GM18907 (cell line): Measurements from ENCODE around the gene SRGAP1.
"Not testable (repeated sequence)": the region's sequence is repeated elsewhere in the genome, so short reads cannot be mapped to it uniquely, and the experiment has no call there.

Experiments
- ATAC-seq: cut with Tn5 transposase; IDR thresholded peaks from one replicate; pipeline ENCODE4 v1.9.1; 2021; ENCODE audit warnings: mild to moderate bottlenecking, moderate library complexity; ENCODE audit not compliant: unreplicated experiment

SRGAP1 gene

GRCh38 chr12:63865448-63865847 lies 20.9 kb downstream of the SRGAP1 start:
- ATAC-seq, result no peak

GRCh38 chr12:63867053-63867452 lies 22.6 kb downstream of the SRGAP1 start:
- ATAC-seq, result no peak

- no peak for ATAC-seq
Measured at GRCh38 chr12:63869656-63870055, 25.2 kb downstream of the SRGAP1 start.

GRCh38 chr12:63870838-63871237 lies 26.3 kb downstream of the SRGAP1 start:
- no peak for ATAC-seq

- no peak for ATAC-seq
Measured at GRCh38 chr12:63874897-63875480, 30.5 kb downstream of the SRGAP1 start.

GRCh38 chr12:63875703-63876102 lies 31.2 kb downstream of the SRGAP1 start:
- ATAC-seq, result no peak

GRCh38 chr12:63876980-63877379 lies 32.5 kb downstream of the SRGAP1 start:
- ATAC-seq, result no peak

GRCh38 chr12:63877693-63878092 lies 33.2 kb downstream of the SRGAP1 start:
- no peak for ATAC-seq

- not testable (repeated sequence) for ATAC-seq
Measured at GRCh38 chr12:63880235-63880634, 35.7 kb downstream of the SRGAP1 start.

- no peak for ATAC-seq
Measured at GRCh38 chr12:63880742-63881263, 36.3 kb downstream of the SRGAP1 start.

- no peak for ATAC-seq
Measured at GRCh38 chr12:63882844-63883243, 38.3 kb downstream of the SRGAP1 start.

GRCh38 chr12:63885401-63885800 lies 40.9 kb downstream of the SRGAP1 start:
- no peak for ATAC-seq

GRCh38 chr12:63888908-63889635 lies 44.6 kb downstream of the SRGAP1 start:
- no peak for ATAC-seq

- no peak for ATAC-seq
Measured at GRCh38 chr12:63889721-63890509, 45.4 kb downstream of the SRGAP1 start.

- no peak for ATAC-seq
Measured at GRCh38 chr12:63893170-63893569, 48.7 kb downstream of the SRGAP1 start.

GRCh38 chr12:63894132-63894531 lies 49.6 kb downstream of the SRGAP1 start:
- ATAC-seq, result no peak

- no peak for ATAC-seq
Measured at GRCh38 chr12:63895841-63896240, 51.3 kb downstream of the SRGAP1 start.

- no peak for ATAC-seq
Measured at GRCh38 chr12:63897931-63898330, 53.4 kb downstream of the SRGAP1 start.

GRCh38 chr12:63898764-63899337 lies 54.4 kb downstream of the SRGAP1 start:
- ATAC-seq, result no peak

- no peak for ATAC-seq
Measured at GRCh38 chr12:63899396-63899795, 54.9 kb downstream of the SRGAP1 start.
